ENCODE data around the gene AP3S2.
"Not testable (repeated sequence)": the region's sequence is repeated elsewhere in the genome, so short reads cannot be mapped to it uniquely, and the experiment has no call there.

The AP3S2 gene

DNA sequence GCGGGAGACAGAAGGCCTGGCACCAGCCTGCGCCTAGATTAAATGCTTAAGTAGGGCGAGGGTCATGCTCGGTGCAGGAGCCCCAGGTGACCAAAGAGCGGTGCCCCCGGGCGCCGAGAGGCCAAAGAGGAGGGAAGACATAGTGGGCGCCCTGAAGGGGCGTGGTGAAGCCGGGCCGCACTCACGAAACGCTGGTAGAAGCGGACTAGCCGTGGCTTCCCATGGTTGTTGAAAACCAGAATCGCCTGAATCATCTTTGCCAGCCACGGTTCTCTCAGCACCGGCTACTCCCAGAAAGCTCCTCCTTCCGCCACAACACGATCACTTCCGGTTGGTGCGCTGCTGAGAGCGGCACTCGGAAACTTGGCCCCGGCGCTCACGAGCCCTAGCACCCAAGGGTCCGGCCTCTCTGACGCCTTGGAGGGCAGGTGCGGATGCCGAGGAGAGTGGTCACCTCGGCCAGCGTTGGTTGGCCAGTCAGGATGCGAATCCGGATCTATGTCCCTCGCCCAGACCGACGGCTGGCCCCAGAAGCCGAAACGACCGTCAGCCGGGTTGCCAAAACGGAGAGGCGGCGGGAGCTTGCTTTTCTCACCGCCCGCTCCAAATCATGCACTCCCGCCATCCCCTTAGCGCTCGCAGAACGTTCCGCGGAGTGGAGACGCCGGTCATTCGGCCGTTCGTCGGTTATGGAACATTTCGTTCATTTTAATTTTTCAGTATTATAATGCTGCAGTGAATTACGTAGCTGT is at the start of gene AP3S2:
Gene AP3S2, minus strand, starts transcription at position 299 of the 752 bp plus-strand sequence. Its CDS starts 45 bp downstream, at position 254.
- peak; percentile 90 for DNase-seq

DNA sequence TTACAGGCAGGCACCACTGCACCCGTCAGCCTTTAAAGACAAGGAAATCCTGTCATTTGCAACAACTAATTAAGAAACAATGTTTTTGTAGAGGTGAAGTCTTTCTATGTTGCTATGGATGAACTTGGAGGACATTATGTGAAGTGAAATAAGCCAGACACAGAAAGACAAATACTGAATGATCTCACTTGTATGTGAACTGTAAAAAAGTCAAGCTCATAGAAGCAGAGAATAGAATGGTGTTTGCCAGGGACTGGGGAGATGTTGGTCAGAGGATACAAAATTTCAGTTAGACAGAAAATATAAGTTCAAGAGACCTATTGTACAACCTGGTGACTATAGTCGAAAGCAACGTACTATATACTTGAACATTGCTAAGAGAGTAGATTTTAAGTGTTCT is 46.1 kb upstream of the AP3S2 start:
- no peak for DNase-seq

DNA sequence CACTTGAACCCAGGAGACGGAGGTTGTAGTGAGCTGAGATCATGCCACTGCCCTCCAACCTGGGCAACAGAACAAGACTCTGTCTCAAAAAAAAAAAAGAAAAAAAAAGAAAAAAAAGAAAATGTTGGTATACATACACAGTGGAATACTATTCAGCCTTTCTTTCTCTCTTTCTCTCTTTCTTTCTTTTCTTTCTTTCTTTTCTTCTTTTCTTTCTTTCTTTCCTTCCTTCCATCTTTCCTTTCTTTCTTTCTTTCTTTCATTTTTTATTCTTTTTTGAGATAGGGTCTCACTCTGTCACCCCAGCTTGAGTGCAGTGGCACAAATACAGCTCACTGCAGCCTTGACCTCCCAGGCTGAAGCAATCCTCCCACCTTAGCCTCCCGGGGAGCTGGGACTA is 45.6 kb upstream of the AP3S2 start:
- not testable (repeated sequence) for DNase-seq

DNA sequence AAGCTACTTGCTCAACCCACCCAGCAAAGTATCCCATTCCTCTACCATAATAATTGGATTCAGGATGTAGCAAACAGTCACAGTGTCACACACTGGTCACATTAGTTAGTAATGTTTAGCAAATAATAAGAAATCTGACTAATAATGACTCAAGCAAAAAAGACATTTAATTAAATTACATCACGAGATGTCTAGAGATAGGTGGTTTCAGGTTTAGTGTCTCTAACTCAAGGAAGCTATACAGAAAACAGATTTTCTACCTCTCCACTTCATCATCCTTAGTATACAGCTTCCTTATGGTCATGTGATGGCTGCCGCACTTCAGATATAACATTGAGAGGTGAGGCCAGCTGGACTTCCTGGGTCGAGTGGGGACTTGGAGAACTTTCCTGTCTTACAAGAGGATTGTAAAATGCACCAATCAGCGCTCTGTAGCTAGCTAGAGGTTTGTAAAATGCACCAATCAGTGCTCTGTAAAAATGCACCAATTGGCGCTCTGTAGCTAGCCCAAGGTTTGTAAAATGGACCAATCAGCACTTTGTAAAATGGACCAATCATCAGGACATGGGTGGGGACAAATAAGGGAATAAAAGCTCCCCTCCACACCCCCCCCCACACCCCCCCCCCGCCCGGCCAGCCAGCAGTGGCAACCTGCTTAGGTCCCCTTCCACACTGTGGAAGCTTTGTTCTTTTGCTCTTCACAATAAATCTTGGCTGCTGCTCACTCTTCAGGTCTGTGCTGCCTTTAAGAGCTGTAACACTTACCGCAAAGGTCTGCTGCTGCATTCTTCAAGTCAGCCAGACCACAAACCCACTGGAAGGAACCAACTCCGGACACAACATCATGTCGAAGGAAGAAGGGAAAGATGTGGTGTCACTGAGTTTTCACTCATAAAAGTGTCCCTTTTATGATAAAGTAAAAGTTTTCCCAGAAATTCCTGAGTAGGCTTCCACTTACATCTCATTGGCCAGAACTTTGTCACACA is 43.9 kb upstream of the AP3S2 start:
- DNase-seq, result no peak

DNA sequence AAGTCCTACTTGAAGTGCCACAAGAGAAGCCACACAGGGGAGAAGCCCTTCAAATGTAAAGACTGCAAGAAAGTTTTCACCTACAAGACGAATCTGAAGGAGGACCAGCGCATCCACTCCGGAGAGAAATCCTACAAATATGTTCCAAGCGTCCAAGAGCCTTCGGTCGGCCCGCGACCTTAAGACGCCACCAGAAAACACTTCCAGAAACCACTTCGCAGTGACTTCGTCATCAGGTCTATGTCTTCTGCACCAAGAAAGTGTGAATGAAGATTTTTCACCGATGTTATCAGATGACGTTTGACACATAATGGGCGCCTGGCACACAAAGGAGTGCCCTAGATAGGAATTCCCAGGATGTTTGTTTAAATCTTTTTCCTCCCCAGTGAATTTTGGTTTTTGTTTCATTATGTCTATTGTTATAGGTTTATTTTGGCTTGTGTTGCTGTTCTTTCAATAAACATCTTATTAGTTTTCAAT is 43.0 kb upstream of the AP3S2 start:
- no peak for DNase-seq

GRCh38 chr15:89936051-89936785 is 42.4 kb upstream of the AP3S2 start:
- DNase-seq, result peak; percentile 41

DNA sequence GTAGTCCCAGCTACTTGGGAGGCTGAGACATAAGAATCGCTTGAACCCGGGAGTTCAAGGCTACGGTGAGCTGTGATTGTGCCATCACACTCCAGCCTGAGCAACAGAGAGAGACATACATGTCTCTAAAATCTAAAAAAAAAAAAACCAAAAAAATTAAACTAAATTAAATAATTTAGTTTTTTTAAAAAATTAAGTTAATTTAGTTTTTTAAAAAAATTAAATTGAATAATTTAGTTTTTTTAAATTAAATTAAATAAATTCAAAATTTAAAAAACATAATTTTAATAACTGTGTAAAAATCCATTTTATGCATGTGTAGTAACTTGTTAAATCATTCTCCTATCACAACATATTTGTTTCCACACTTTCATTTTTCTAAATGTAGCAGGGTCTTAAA is 39.1 kb upstream of the AP3S2 start:
- no peak for DNase-seq

GRCh38 chr15:89928421-89928820 is 34.6 kb upstream of the AP3S2 start:
- DNase-seq, result no peak

DNA sequence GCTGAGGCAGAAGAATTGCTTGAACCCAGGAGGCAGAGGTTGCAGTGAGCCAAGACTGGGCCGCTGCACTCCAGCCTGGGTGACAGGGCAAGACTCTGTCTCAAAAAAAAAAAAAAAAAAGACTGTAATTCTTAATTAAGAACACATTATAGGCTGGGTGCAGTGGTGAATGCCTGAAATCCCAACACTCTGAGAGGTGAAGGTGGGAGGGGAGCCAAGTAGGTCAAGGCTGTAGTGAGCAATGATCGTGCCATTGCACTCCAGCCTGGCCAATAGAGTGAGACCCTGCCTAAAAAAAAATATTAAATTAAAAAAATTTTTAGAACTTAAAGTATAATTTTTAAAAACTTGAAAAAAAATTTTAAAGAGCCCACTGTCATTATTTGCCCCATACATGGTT is 32.4 kb upstream of the AP3S2 start:
- DNase-seq, result no peak

DNA sequence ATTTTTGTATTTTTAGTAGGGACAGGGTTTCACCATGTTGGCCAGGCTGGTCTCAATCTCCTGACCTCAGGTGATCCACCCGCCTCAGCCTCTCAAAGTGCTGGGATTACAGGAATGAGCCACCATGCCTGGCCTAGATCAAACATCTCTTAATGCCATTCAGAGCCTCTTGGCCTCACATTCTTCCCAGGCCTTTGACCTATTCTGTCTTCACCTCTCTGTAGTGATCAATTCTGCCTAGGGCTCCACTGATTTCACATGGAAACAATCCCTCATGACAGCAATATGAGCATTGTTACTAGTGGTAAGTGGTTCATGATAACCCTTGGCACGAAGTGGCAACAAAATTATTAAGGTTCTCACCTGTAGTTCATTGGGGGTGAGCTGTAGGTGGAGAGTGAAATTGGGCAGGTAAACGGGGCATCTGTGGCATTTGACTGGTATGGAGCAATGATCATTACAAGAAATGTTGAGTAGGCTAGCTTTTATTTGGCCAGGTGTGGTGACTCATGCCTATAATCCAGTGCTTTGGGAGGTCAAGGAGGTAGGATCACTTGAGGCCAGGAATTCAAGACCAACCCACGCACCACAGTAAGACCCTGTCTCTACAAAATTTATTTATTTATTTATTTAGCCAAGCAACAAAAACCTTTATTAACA is 23.8 kb upstream of the AP3S2 start:
- DNase-seq, result no peak

DNA sequence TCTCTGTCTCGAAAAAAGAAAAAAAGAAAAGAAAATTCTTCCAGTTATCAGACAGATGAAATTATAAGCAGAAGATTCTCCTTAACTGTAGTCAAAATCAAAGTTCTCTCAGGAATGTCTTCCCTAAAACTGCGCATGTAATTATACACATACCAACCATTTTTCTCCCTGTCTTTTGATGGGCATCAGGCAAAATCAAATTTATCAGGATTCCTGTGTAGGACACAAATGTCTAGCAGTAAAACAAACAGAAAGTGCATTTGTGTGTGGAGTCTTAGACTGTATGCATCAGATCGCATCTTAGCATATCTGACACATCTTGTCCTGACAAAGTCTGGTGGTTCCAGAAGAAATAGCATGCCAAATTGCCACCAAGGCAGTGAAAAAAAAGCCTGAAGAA is 22.9 kb upstream of the AP3S2 start:
- DNase-seq, result no peak

DNA sequence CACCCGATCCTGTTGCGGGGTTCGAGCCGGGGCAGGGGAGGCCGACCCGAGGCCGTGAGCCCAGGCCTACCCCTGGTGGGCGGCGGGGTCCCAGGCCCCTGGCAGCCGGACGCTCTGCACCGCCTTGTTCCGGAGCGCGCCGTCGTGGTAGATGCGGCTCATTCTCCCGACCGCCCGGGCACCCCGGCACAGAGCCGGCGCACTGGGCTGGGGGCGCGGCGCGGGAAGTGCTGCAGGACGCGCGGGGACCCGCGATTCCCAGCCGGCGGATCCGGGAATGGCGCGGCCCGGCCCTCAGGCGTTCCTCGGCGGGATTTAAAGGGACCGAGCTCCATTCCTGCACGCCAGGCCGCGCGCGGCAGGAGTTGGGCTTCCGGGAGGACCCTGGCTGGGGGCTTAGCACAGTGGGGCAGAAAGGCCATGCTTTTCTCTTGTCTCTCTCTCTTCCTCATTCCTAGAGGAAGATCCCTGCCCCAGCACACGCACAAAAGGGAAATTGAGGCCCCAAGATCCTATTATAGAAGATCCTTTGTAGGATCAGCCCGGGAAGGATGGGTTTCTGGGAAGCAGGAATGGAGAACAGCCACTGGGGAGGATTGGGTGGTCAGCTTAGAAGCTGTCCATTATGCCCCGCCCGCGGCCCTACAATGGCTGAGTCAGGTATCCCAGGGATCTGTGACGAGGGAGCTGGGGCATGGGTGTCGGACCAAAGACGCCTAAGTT is 19.0 kb upstream of the AP3S2 start, which contains the start of gene ARPIN:
Gene ARPIN, minus strand, starts transcription at position 279 of the 723 bp plus-strand sequence. Its CDS starts 117 bp downstream, at position 162.
- DNase-seq, result no peak

GRCh38 chr15:89912145-89912673 is 18.4 kb upstream of the AP3S2 start:
- no peak for DNase-seq

DNA sequence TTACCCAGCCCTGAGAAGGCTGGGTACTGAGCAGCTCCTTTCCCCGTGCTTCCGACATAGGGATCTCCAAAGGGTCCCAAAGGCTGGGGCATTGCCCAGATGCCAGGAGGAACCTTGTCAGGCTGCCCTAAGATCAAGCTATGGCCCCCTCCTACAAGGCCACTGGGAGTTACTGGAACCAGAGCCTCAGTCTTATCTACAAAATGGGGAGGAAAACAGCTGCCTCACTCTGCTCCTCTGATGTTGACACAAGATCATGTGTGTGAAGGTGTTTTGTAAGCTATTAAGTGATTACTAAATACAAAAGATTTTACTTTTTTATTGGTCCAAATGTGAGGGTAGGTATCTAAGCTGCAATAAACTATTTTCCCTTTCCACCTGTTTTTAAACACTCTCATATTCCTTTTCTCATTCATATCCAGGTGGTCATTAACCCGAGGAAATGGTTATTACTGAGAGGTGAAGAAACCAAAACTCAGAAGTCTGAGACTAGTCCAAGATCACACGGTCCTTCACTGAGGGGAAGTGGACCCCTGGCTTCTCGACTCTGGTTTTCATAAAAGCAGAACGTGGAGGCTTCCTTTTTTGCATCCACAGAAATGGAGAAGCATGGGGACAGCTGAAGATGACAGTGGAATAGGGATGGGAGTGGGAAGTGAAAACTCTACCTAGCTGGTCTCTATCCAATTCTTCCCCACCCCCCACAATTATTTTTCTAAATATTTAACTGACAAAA is 17.3 kb upstream of the AP3S2 start:
- no peak for DNase-seq

- no peak for DNase-seq
Measured at GRCh38 chr15:89909611-89910010, 15.8 kb upstream of the AP3S2 start.

GRCh38 chr15:89908226-89908625 is 14.4 kb upstream of the AP3S2 start:
- DNase-seq, result no peak

DNA sequence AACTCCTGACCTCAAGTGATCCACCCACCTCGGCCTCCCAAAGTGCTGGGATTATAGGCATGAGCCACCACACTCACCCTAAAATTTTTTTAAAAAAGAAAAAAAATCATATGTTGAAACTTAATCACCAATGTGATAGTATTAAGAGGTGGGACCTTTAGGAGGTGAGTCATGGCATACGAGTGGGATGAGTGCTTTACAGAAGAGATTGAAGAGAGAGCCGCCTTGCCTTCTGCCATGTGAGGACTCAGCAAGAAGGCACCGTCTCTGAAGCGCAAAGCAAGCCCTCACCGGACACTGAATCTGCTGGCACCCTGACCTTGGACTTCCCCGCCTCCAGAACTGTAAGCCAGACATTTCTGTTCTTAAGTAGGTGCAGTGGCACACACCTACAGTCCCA is 13.5 kb upstream of the AP3S2 start:
- no peak for DNase-seq

DNA sequence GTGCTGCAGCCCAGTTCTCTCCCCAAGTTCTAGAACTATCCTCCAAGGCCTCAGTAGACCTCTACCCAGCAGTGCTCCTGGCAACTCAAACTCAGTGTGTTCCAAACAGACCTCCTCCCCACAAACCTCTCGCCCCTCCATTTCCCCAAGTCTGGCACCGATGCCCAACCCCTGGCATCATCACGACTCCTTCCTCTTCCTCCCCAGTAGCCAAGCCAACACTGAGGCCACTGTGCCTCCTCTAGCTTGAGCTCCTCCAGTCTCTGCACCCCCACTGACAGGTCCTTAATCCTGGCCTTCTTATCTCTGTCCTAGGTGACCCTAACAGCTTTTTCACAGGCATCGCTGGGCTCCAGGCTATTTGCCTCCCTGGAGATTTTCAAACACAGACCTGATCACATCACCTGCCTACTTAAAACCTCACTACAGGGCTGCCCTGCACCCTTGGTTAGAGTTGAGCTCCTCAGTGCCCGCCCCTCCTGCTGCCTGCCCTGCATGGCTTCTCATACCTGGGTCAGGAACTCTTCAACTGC is 12.1 kb upstream of the AP3S2 start:
- DNase-seq, result no peak

DNA sequence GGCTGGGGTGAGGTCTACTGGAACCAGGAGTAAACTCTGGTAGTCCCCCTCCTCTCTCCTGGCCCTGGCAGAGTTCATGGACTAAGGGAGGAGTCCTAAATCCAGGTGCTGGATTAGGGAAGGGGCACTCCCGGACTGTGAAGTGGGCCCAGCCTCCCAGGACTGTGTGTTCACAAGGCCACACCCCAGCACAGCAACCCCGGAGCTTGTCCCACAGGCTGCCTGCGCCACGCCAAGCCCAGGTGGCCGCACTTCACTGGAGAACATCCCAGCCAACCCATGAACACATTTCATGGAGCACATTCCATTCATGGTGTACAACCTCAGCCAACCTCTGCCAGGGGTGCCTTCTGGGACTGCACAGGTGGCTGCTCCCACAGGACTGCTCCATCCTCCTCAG is 10.7 kb upstream of the AP3S2 start:
- DNase-seq, result no peak

- DNase-seq, result no peak
Measured at GRCh38 chr15:89903858-89904130, 10.0 kb upstream of the AP3S2 start.
